K562 (cell line): Measurements from ENCODE around the gene PAQR6. TPM values are rescaled to one million over a fixed set of nuclear protein-coding genes. Genes with fewer than 3 reads are reported as not detected.

Source experiments
- ATAC-seq: fragments of 200-7000 bp; cut with Tn5 transposase; 3 replicates; pipeline ENCODE4 v1.9.1; 2020; ENCODE audit warnings: moderate library complexity
- BruUV-seq: library from RNA; stranded (reverse); fragments of 400-500 nt; replicated peaks from 2 replicates; lab custom pipeline; 2021; lab: Mats Ljungman, UMichigan
- CTCF ChIA-PET: fragments of 300-600 bp; formaldehyde crosslinking; extraction: SDS; loops from one replicate; lab custom pipeline; 2021; ENCODE audit warnings: low intra/inter-chr PET ratio; lab: Yijun Ruan, JAX
- POLR2A ChIA-PET: fragments of 300-600, 350-650 bp; sonication (Branson Sonifier 250); formaldehyde crosslinking; extraction: SDS; loops from one replicate; lab custom pipeline; 2021; ENCODE audit warnings: antibody characterized with exemption, inconsistent platforms; lab: Yijun Ruan, JAX
- DNase-seq, 4 experiments: peaks; one replicate each; pipeline versions ENCODE4 v3.0.0 to v3.0.0-alpha.2; 2011 to 2018; ENCODE audit warnings: low spot score in 3 of 4, mixed read lengths in 3 of 4; ENCODE audit errors: extremely low read depth in 1 of 4
- FAIRE-seq: peaks from 2 replicates; lab custom pipeline; 2011; peaks lifted over from hg19 to GRCh38; lab: Jason Lieb, UNC
- H2AFZ ChIP-seq: 2 replicates; pipeline ENCODE4 v1.6.0; 2011; ENCODE audit warnings: low read depth, low read length, control low read depth, inconsistent platforms
- H3K27ac ChIP-seq: fragments of 200-600 bp; 3 replicates; pipeline ENCODE4 v1.8.0; 2011; ENCODE audit warnings: low read depth, mild to moderate bottlenecking, control low read depth, inconsistent platforms, low read length, moderate library complexity, mixed read lengths; ENCODE audit errors: extremely low read depth
- H3K27me3 ChIP-seq, 2 experiments: fragments of 300-600 bp in 1 of 2; 2 replicates in 1 of 2; 3 replicates in 1 of 2; pipeline versions ENCODE4 v1.6.0 to v1.8.0; 2011; ENCODE audit warnings: inconsistent platforms in 2 of 2, low read length in 2 of 2, mild to moderate bottlenecking in 1 of 2, mixed read lengths in 1 of 2, moderate library complexity in 1 of 2; ENCODE audit not compliant: control insufficient read depth in 2 of 2, insufficient read depth in 2 of 2
- H3K36me3 ChIP-seq: fragments of 300-600 bp; 3 replicates; pipeline ENCODE4 v1.8.0; 2011; ENCODE audit warnings: mild to moderate bottlenecking, low read length, inconsistent platforms; ENCODE audit not compliant: control insufficient read depth, insufficient read depth
- H3K4me1 ChIP-seq, 2 experiments: fragments of 200-600 bp in 1 of 2; replicated peaks in 1 of 2; 2 replicates in 1 of 2; 3 replicates in 1 of 2; pipeline versions ENCODE4 v1.5.1 to v1.8.0; 2011; ENCODE audit warnings: inconsistent platforms in 2 of 2, low read length in 2 of 2, mild to moderate bottlenecking in 1 of 2, mixed read lengths in 1 of 2, moderate library complexity in 1 of 2; ENCODE audit not compliant: control insufficient read depth in 2 of 2, insufficient read depth in 2 of 2
- H3K4me2 ChIP-seq: 2 replicates; pipeline ENCODE4 v1.6.1; 2011; ENCODE audit warnings: low read length, control low read depth, inconsistent platforms, mixed read lengths; ENCODE audit not compliant: insufficient read depth
- H3K4me3 ChIP-seq: fragments of 200-600 bp; sonication (generic), shearing (Covaris generic); 2 replicates; pipeline ENCODE4 v1.5.1; 2016; ENCODE audit warnings: control low read depth, inconsistent platforms
- H3K79me2 ChIP-seq: fragments of 200-600 bp; 3 replicates; pipeline ENCODE4 v1.8.0; 2011; ENCODE audit warnings: low read length, inconsistent platforms; ENCODE audit not compliant: control insufficient read depth, insufficient read depth
- H3K9ac ChIP-seq, 2 experiments: 2 replicates each; pipeline versions ENCODE4 v1.6.0 to v1.6.1; 2011; ENCODE audit warnings: low read depth in 2 of 2, low read length in 2 of 2, control low read depth in 1 of 2, inconsistent platforms in 1 of 2, mild to moderate bottlenecking in 1 of 2, mixed read lengths in 1 of 2; ENCODE audit not compliant: insufficient read depth in 1 of 2
- H3K9me1 ChIP-seq: one replicate; pipeline ENCODE4 v1.6.0; 2011; ENCODE audit warnings: inconsistent platforms, mild to moderate bottlenecking, low read length, moderate library complexity; ENCODE audit not compliant: control insufficient read depth, insufficient read depth
- H3K9me3 ChIP-seq: replicated peaks from 2 replicates; pipeline ENCODE4 v1.5.1; 2011; ENCODE audit warnings: low read depth, low read length, inconsistent platforms; ENCODE audit not compliant: control insufficient read depth, insufficient read depth
- H4K20me1 ChIP-seq: replicated peaks from 2 replicates; pipeline ENCODE4 v1.6.1; 2011; ENCODE audit warnings: low read length, inconsistent platforms, mixed read lengths; ENCODE audit not compliant: control insufficient read depth, insufficient read depth
- CTBP1 ChIP-seq: fragments of 450-650 bp; IDR thresholded peaks from 2 replicates; pipeline ENCODE4 v1.6.1; 2016; ENCODE audit warnings: borderline replicate concordance
- EGR1 ChIP-seq: fragments of 450-650 bp; conservative IDR thresholded peaks from 2 replicates; pipeline ENCODE4 v1.6.1; 2017; ENCODE audit warnings: mild to moderate bottlenecking
- HLTF ChIP-seq: fragments of 450-650 bp; IDR thresholded peaks from 2 replicates; pipeline ENCODE4 v1.6.1; 2016
- HNRNPK ChIP-seq: fragments of 200-400 bp; formaldehyde crosslinking; IDR thresholded peaks from one replicate; pipeline ENCODE4 v1.6.1; 2018; ENCODE audit warnings: mild to moderate bottlenecking, low read depth, low read length; ENCODE audit not compliant: poor library complexity, severe bottlenecking
- MGA ChIP-seq: fragments of 450-650 bp; IDR thresholded peaks from 2 replicates; pipeline ENCODE4 v1.6.1; 2016; ENCODE audit warnings: mild to moderate bottlenecking, moderate library complexity
- PTRF ChIP-seq: fragments of 450-650 bp; IDR thresholded peaks from 2 replicates; pipeline ENCODE4 v1.6.1; 2016; ENCODE audit warnings: mild to moderate bottlenecking, missing genetic modification characterization, missing compliant biosample characterization
- PURB ChIP-seq: sonication (generic); formaldehyde crosslinking; IDR thresholded peaks from 2 replicates; pipeline ENCODE4 v1.9.0; 2021; ENCODE audit warnings: low read depth, mild to moderate bottlenecking, missing genetic modification reagents
- ZNF384 ChIP-seq: IDR thresholded peaks from 2 replicates; pipeline ENCODE4 v1.6.1; 2012; ENCODE audit warnings: low read depth, low read length, improper control_type of control experiment
- ZNF584 ChIP-seq: fragments of 200-800 bp; sonication (Bioruptor generic); IDR thresholded peaks from 2 replicates; pipeline ENCODE4 v1.6.1; 2016; ENCODE audit warnings: low read depth, mild to moderate bottlenecking, missing genetic modification characterization, missing compliant biosample characterization
- ZNF644 ChIP-seq: fragments of 200-800 bp; sonication (Bioruptor generic); IDR thresholded peaks from 2 replicates; pipeline ENCODE4 v1.6.1; 2016; ENCODE audit warnings: low read depth, missing genetic modification characterization, missing compliant biosample characterization
- WGBS: fragments of 100-300 bp; shearing (Covaris generic); methylation state at CpG from one replicate; pipeline ENCODE4 v1.1.6; 2016; ENCODE audit warnings: low coverage, mixed read lengths; ENCODE audit not compliant: insufficient coverage; ENCODE audit errors: missing lambda C conversion rate; 5-methylcytosine and 5-hydroxymethylcytosine counted together
- in situ Hi-C: fragments of 300-500 bp; cut with MboI; formaldehyde crosslinking; loops from 4 replicates; pipeline ENCODE4 v1.15.0; 2018; ENCODE audit warnings: inconsistent platforms, mixed read lengths
- intact Hi-C: fragments of 100-400 bp; cut with micrococcal nuclease; formaldehyde crosslinking; loops from 2 replicates; pipeline ENCODE4 v1.14.2; 2022
- polyA plus RNA-seq, 8 experiments: library from polyadenylated mRNA; depleted of rRNA in 4 of 8; stranded (reverse) in 5 of 8; unstranded in 3 of 8; fragments of >200 nt; fragmentation: Nextera tagmentation in 2 of 8; fragmentation: Illumina TruSeq in 1 of 8; extraction: Ambion mirVana in 2 of 8; extraction: Trizol in 1 of 8; gene quantifications; 2 replicates each; pipeline versions ENCODE4 v1.2.1 to v1.2.3, GENCODE V29; 2011 to 2014; ENCODE audit warnings: inconsistent platforms in 1 of 8, missing spikeins in 1 of 8
- total RNA-seq, 7 experiments: library from RNA; depleted of rRNA in 6 of 7; stranded (reverse); fragments of >200 nt in 6 of 7; fragmentation: Illumina TruSeq in 2 of 7; extraction: Trizol in 2 of 7; gene quantifications; 2 replicates each; pipeline versions ENCODE4 v1.2.1 to v1.2.3, GENCODE V29; 2011 to 2021; ENCODE audit warnings: low replicate concordance in 1 of 7

PAQR6 gene
- total and polyA plus RNA-seq, 9 of the 15 experiments (the other 6 are each of a cell fraction or from before 2014, with no cell fraction given), result 0.07 to 1.8 (median 0.62) TPM

- no peaks in the 10 kb centered on the region for H4K20me1 ChIP-seq
- TSS peak; percentile 82 for BruUV-seq
- peak within 1 kb of the TSS; percentile 100 for H2AFZ ChIP-seq
- no peaks in the 10 kb centered on the region for H3K27me3 ChIP-seq
- H3K4me1 ChIP-seq, result peaks cover 11 to 17% of the 10 kb centered on the region in 2 experiments; a peak in 4 of 5 replicates
- H3K27ac ChIP-seq, result peak within 1 kb of the TSS; percentile 100
- under 1% methylated on average over 50 of the region's 61 CpGs for WGBS
- in situ Hi-C loops (no loop called here), intact Hi-C loops (loop anchor here (2.0 to 5.0 kb wide), 2 partner anchors 20 to 66 kb away; no protein-coding TSS in a partner anchor)
- H3K9ac ChIP-seq, result peak within 1 kb of the TSS; percentile 97 to 99
- H3K79me2 ChIP-seq, result peaks cover 31% of the 10 kb centered on the region
- H3K9me3 ChIP-seq, result no peaks in the 10 kb centered on the region
- H3K4me2 ChIP-seq, result peak within 1 kb of the TSS; percentile 97
- peak; percentile 97 to 99 (median 98) for DNase-seq
- H3K4me3 ChIP-seq, result peak within 1 kb of the TSS; percentile 78
- ChIA-PET CTCF (no interaction called here), POLR2A (interaction anchor here (0.6 to 2.9 kb wide), 37 partner anchors 9 to 704 kb away, joined by 3 to 62 read pairs (median 4); partner anchors contain the start of genes LMNA, PAQR6, SLC25A44 and SMG5)
- FAIRE-seq, result no peak
- peaks cover 55% of the 10 kb centered on the region for H3K36me3 ChIP-seq
- ATAC-seq, result peak; percentile 98
- H3K9me1 ChIP-seq, result no peaks in the 10 kb centered on the region
- no peak for TF ChIP-seq PURB (CRISPR knock-in tag)
- peak; percentile 70; the same call in 1 of the 2 replicates for TF ChIP-seq CTBP1
- TF ChIP-seq HNRNPK, result no peak
- TF ChIP-seq ZNF644 (tag), result no peak
- TF ChIP-seq PTRF, result no peak
- peak; percentile 78 for TF ChIP-seq MGA
- TF ChIP-seq HLTF, result no peak
- peak; percentile 94 for TF ChIP-seq EGR1
- no peak for TF ChIP-seq ZNF584 (CRISPR knock-in tag)
- no peak; the same call in 1 of the 2 replicates for TF ChIP-seq ZNF384
These were observed 34.8 kb downstream of the PAQR6 start, which contains the start of gene PMF1 for GRCh38 chr1:156212833-156213643. TSS of gene PMF1 (plus strand) at chr1:156213007. CDS start at chr1:156213016, 9 bp downstream.
